ENCODE measurements around the gene MMP27. TPM values are rescaled to one million over a fixed set of nuclear protein-coding genes. Genes with fewer than 3 reads are reported as not detected.

Gene MMP27
- total RNA-seq, 2 donors from 2014 or later: not detected

GRCh38 chr11:102685754-102686153 lies 19.8 kb downstream of the MMP27 start:
- intact Hi-C loops (cut with DNase I): no loop called here
- no peak for DNase-seq (ENCODE audit: low spot score)

GRCh38 chr11:102685338-102685737 lies 20.2 kb downstream of the MMP27 start:
- H3K36me3 ChIP-seq: no peaks in the 10 kb centered on the region
- H3K27ac ChIP-seq: no peak overlapping the region
- no peak overlapping the region for H3K4me3 ChIP-seq
- no peak for TF ChIP-seq CTCF (IDR thresholded peaks at IDR 0.05)
- TF ChIP-seq POLR2AphosphoS5 (IDR thresholded peaks at IDR 0.05): peak; percentile 44
- TF ChIP-seq POLR2A (IDR thresholded peaks at IDR 0.05): no peak
- H3K9me3 ChIP-seq: no peaks in the 10 kb centered on the region
- peak; percentile 12 for DNase-seq (ENCODE audit: low spot score)
- H3K27me3 ChIP-seq (replicated peaks; ENCODE audit: insufficient read depth): no peaks in the 10 kb centered on the region
- intact Hi-C loops (cut with DNase I): no loop called here
- H3K4me1 ChIP-seq (replicated peaks): no peaks in the 10 kb centered on the region
- WGBS: 44% methylated on average over 3 of the region's 3 CpGs

More at GRCh38 chr11:102685754-102686153, 19.8 kb downstream of the MMP27 start:
- no peak for TF ChIP-seq CTCF (IDR thresholded peaks at IDR 0.05)
- no peak for TF ChIP-seq POLR2A (IDR thresholded peaks at IDR 0.05)
- no peak for TF ChIP-seq POLR2AphosphoS5 (IDR thresholded peaks at IDR 0.05)
- 70% methylated on average over 2 of the region's 2 CpGs for WGBS
- H3K4me3 ChIP-seq: no peak overlapping the region
- no peaks in the 10 kb centered on the region for H3K9me3 ChIP-seq
- no peaks in the 10 kb centered on the region for H3K36me3 ChIP-seq
- no peaks in the 10 kb centered on the region for H3K4me1 ChIP-seq (replicated peaks)
- H3K27me3 ChIP-seq (replicated peaks; ENCODE audit: insufficient read depth): no peaks in the 10 kb centered on the region
- H3K27ac ChIP-seq: no peak overlapping the region

- Histone ChIP-seq H3K9me3 (no peaks in the 10 kb centered on the region), H3K27me3 (replicated peaks; ENCODE audit: insufficient read depth) (no peaks in the 10 kb centered on the region), H3K4me1 (replicated peaks) (no peaks in the 10 kb centered on the region), H3K27ac (no peak overlapping the region), H3K4me3 (no peak overlapping the region), H3K36me3 (no peaks in the 10 kb centered on the region)
- DNase-seq (ENCODE audit: low spot score): no peak
- 71% methylated on average over 4 of the region's 4 CpGs for WGBS
- intact Hi-C loops (cut with DNase I): no loop called here
- no peak for TF ChIP-seq CTCF (IDR thresholded peaks at IDR 0.05)
- TF ChIP-seq POLR2A (IDR thresholded peaks at IDR 0.05): no peak
- no peak for TF ChIP-seq POLR2AphosphoS5 (IDR thresholded peaks at IDR 0.05)
Measured at GRCh38 chr11:102683277-102683676, 22.3 kb downstream of the MMP27 start.

GRCh38 chr11:102680945-102681344 lies 24.6 kb downstream of the MMP27 start:
- no peaks in the 10 kb centered on the region for H3K36me3 ChIP-seq
- H3K4me3 ChIP-seq: no peak overlapping the region
- intact Hi-C loops (cut with DNase I): no loop called here
- no peaks in the 10 kb centered on the region for H3K27me3 ChIP-seq (replicated peaks; ENCODE audit: insufficient read depth)
- TF ChIP-seq CTCF (IDR thresholded peaks at IDR 0.05): no peak
- no peak for TF ChIP-seq POLR2A (IDR thresholded peaks at IDR 0.05)
- no peak for TF ChIP-seq POLR2AphosphoS5 (IDR thresholded peaks at IDR 0.05)
- 19% methylated on average over 1 of the region's 1 CpG for WGBS
- no peak overlapping the region for H3K27ac ChIP-seq
- DNase-seq (ENCODE audit: low spot score): no peak
- H3K9me3 ChIP-seq: no peaks in the 10 kb centered on the region
- H3K4me1 ChIP-seq (replicated peaks): no peaks in the 10 kb centered on the region

- Histone ChIP-seq H3K27me3 (replicated peaks; ENCODE audit: insufficient read depth) (no peaks in the 10 kb centered on the region), H3K9me3 (no peaks in the 10 kb centered on the region), H3K4me1 (replicated peaks) (no peaks in the 10 kb centered on the region), H3K27ac (no peak overlapping the region), H3K4me3 (no peak overlapping the region), H3K36me3 (no peaks in the 10 kb centered on the region)
- no peak for TF ChIP-seq POLR2AphosphoS5 (IDR thresholded peaks at IDR 0.05)
- TF ChIP-seq CTCF (IDR thresholded peaks at IDR 0.05): no peak
- TF ChIP-seq POLR2A (IDR thresholded peaks at IDR 0.05): no peak
- 80% methylated on average over 2 of the region's 2 CpGs for WGBS
- no peak for DNase-seq (ENCODE audit: low spot score)
- intact Hi-C loops (cut with DNase I): no loop called here
Measured at GRCh38 chr11:102678022-102678421, 27.5 kb downstream of the MMP27 start.
